Ramos (cell line): Measurements from ENCODE around the gene ZNF136.

Experiments used
- in situ Hi-C: fragments of 300-500 bp; cut with MboI; formaldehyde crosslinking; loops from one replicate; pipeline ENCODE4 v1.14.3; 2022; ENCODE audit warnings: low sequenced_read_pairs; ENCODE audit not compliant: unreplicated experiment

ZNF136 gene

DNA sequence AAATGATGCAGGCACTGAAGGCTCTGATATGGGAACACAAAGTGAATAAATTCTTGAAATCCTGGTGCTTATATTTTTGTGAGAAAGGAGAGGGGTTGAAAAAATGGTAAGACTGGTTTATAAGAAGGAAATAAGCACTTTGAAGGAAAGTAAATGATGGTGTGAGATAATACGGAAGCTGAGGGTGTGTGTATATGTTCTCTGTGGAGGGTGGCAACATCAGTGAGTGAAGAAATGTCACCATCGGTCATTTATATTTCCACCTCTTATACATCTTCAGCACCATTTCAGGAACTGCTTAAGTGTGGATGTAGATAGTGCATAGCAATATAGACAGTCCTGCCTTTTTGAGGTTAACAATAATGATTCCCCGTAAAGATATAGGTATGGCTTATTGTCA lies 17.5 kb downstream of the ZNF136 start:
- in situ Hi-C loops: no loop called here

DNA sequence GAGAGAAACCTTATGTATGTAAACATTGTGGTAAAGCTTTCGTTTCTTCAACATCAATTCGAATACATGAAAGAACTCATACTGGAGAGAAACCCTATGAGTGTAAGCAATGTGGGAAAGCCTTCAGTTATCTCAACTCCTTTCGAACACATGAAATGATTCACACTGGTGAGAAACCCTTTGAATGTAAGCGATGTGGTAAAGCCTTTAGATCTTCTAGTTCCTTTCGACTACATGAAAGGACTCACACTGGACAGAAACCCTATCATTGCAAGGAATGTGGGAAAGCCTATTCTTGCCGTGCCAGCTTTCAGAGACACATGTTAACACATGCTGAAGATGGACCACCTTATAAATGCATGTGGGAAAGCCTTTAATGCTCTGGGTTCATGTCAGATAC lies 24.7 kb downstream of the ZNF136 start:
- in situ Hi-C loops: no loop called here

DNA sequence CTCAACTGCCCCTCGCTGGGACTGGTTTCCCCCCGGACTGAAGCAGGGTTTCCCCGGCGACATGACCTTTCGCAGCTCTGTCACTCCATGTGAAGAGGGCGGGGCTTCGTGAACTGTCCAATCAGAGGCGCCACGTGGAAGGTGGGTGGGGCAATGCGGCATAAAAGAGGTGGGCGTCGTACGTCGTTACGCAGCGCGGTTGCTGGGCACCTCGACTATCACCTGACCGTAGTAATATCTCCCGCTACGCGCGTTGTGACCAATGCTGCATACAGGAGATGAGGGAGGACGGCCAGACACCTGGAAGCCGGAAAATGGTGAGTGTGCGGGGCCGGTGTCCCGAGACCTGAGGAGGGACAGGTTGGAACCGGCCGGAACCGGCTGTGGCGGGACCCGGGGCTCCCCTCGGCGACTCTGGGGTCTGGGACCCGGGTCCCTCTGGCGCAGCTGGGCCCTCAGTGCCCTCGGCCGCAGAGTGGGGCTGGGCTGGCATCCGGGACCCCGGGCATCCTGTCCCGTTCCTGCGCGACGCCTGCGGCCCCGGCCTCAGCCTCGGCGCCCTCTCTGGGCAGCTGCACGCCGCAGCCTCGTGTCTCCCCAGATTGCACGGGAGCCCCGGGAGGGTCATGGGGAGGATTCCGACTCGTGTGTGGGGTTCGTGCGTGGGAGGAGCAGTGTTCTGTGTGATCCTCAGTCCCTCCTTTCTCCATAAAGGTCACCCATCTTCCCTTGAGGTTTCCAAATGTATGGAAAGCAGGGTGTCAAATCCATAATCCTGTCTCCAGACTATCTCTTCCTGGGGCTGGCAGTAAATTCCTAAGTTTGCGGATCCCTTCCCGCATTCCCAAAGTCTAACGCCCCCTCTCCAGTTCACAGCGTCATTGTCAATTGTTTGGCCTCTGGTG lies 32.2 kb downstream of the ZNF136 start:
- in situ Hi-C loops: no loop called here

DNA sequence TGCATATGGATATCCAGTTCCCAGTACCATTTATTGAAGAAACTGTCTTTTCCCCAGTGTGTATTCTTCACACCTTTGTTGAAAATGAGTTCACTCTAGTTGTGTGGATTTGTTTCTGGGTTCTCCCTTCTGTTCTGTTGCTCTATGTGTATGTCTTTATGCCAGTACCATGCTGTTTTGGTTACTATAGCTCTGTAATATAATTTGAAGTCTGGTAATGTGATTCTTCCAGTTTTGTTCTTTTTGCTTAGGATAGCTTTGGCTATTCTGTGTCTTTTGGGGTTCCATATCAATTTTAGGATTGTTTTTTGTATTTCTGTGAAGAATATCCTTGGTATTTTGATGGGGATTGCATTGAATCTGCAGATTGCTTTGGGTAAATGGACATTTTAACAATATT lies 35.2 kb downstream of the ZNF136 start:
- in situ Hi-C loops: no loop called here

DNA sequence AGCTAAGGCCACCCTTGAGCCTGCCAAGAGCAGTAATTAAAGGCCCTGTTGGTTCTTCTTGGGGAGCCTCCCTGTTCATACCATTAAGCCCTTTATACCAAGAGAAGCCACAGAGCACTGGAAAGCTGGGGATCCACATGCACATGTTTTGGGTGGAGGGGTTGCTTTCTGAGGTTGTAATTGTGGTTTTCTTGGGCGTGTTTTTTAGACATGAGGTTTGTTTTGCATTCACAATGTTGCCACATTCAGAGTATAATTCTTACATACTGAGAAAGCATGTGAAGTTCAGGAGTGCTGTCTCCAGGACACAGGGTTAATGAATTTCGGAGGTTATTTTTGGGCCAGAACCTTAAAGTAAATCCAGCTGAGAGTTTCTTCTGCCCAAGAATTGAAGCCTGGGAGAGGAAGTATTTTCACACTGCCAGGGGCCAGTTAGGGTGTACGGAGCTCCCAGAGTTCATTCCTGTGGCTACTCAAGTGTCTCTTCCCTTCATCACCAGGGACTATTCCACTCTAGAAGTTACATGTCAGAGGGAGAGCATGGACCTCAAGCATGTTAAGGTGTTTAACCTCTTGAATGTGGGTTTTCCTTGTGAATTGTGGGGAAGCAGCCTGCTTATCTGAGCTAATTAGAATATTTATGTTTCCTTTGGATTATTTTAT lies 37.0 kb downstream of the ZNF136 start:
- in situ Hi-C loops: no loop called here

DNA sequence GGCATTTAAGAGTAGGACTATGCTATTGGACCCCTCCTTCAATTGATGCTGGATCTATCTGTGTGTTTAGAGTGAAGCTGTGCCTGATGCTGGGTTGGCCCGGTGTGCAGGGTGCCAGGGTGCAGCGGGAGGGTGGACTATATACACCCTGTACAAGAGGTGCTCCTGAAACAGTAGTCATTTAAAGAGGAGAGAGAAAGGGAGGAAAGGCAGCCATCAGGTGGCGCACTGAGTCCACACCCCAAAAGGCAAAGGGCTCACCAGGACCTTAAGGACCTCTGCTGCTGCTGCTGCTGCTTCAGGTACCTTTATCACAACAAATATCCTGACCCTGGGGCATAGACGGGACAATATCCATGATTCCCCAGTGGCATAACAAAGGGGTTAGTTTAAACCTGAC lies 39.4 kb downstream of the ZNF136 start:
- in situ Hi-C loops: no loop called here

DNA sequence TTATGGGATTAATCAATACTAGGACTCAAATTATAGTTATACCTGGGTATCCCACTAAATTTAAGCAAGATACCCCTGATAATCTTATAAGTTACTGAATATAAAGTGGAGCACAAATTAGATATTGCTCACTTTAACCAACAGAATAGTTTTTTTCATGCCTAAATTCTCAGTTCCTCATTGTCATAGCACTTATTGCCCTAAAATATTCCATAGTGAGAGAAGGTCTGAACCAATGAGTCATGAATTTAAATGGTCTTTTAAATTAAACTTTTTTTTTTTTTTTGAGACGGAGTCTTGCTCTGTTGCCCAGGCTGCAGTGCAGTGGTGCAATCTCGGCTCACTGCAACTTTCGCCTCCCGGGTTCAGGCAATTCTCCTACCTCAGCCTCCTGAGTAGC lies 42.4 kb downstream of the ZNF136 start:
- in situ Hi-C loops: no loop called here

DNA sequence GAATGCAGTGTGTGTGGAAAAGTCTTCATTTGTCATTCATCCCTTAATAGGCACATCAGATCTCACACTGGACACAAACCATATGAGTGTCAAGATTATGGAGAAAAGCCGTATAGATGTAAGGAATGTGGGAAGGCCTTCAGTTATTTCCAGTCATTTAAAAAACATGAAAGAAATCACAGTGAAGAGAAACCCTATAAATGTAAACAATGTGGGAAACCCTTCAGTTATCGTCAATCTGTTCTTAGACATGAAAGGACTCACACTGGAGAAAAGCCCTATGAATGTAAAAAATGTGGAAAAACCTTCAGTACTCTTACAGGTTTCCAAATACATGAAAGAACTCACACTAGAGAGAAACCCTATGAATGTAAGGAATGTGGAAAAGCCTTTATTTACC lies 45.3 kb downstream of the ZNF136 start:
- in situ Hi-C loops: no loop called here

DNA sequence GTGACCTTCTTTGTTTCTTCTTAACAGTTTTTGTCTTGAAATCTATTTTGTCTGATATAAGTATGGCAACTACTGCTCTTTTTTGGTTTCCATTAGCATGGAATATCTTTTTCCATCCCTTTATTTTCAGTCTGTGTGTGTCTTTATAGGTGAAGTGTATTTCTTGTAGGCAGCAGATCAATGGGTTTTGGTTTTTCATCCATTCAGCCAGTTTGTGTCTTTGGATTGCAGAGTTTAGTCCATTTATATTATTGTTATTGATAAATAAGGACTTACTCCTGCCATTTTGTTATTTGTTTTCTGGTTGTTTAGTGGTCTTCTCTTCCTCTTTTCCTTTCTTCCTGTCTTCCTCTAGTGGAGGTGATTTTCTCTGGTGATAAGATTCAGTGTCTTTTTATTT lies 54.4 kb downstream of the ZNF136 start:
- in situ Hi-C loops: no loop called here

DNA sequence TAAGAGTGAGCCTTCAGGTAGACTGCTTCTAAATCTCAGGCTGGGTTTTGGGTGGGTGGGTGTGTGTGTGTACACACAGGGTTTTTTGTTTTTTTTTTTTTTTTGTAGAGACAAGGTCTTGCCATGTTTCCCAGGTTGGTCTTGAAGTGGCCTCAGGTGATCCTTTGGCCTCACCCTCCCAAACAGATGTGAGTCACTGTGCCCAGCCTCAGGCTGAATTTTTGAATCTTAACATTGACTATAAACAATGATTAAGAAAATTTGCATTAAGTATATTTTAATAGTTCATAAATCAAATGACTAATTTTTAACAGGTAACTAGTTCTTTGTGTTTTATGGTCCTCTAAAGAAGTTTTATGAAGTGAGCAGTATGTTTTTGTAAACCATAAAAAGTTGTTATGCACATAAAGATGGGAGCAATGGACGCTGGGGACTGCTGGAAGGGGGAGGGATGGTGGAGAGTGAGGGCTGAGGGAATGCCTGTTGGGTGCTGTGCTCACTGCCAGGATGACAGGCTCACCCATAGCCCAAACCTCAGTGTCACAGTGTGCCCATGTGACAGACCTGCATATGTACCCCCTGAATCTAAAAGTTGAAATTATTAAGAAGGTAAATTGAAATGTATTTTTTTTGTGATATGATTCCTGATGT lies 60.2 kb downstream of the ZNF136 start:
- in situ Hi-C loops: no loop called here

DNA sequence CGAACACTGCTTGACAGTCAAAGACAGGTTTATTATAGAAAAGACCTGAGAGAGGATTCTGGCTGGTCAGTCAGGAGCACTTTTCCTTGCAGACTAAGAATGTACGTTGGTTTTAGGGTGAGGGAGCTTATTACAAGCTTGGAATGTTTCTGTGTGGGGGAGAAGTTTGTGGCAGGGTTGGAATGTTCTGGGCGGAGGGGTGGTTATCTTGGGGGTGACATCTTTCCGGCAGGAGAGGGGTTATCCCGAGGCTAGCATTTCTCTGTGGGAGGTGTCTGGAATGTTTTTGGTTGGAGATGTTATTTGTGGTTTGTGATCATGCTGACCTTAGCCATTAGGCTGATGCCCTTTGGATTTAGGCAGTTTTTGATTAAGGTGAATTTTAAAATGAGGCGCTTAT lies 61.8 kb downstream of the ZNF136 start:
- in situ Hi-C loops: no loop called here

DNA sequence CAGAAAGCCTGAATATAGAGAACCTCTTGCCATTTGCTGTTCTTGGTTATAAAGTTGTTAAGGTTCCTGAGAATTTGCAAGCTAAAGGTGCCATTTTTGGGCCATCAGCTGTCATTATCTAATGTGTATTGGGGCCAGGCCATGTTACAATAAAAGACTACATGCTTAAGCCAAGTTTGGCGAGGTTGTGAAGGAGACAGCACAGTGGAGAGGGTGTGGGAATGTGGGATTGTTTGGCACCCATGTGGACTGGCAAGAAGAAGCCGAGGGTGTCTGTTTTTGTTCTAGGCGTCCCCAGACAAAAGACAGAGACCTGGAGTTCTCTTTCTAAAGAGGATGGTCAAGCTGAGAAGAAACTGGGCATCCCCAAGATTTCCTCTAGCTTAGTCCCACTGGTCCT lies 67.1 kb downstream of the ZNF136 start:
- in situ Hi-C loops: no loop called here

DNA sequence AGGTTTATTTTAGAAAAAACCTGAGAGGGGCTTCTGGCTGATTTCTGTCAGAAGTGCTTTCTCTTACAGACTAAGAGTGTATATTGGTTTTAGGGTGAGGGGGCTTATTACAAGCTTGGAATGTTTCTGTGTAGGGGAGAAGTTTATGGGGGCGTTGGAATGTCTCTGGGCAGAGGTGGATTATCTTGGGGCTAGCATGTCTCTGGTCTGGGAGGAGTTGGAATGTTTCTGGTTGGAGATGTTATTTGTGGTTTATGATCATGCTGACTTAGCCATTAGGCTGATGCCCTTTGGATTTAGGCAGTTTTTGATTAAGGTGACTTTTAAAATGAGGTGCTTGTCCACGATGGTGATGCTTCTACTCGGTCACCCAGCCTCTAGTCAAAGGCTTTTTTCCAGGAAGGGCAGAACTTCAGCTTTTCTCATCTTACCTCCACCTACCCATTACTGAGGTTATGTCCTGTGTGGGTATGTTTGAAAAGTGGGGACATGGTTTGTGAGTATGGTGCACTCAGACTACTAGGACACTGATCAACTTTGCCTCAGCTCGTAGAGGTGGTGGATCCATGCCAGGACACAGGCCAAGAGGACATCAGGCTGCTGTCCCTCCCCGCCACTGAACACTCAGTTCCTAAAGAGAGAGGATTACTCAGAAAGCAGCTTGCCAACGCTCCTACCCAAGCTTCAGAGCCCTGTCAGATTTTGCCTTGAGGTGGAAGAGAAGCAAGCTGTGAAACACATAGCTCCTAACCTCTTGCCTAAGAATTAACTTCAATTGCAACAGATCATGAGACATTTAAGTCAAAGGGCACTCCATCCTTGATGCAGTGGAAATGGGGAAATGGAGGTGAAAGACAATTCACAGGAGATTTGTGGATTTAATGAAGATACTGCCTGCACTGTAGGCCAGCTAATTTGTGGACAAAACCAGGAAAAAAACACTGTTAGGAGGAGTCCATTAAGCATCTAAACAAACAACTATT lies 68.1 kb downstream of the ZNF136 start:
- in situ Hi-C loops: no loop called here

DNA sequence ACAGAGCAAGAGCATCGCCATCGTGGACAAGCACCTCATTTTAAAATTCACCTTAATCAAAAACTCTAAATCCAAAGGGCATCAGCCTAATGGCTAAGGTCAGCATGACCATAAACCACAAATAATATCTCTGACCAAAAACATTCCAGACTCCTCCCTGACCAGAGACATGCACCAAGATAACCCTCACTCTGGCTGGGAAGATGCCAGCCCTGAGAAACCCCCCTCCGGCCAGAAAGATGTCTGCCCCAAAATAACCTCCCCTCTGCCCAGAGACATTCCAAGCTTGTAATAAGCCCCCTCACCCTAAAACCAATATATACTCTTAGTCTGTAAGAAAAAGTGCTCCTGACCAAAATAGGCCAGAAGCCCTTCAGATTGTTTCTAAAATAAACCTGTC lies 70.1 kb downstream of the ZNF136 start:
- in situ Hi-C loops: no loop called here

DNA sequence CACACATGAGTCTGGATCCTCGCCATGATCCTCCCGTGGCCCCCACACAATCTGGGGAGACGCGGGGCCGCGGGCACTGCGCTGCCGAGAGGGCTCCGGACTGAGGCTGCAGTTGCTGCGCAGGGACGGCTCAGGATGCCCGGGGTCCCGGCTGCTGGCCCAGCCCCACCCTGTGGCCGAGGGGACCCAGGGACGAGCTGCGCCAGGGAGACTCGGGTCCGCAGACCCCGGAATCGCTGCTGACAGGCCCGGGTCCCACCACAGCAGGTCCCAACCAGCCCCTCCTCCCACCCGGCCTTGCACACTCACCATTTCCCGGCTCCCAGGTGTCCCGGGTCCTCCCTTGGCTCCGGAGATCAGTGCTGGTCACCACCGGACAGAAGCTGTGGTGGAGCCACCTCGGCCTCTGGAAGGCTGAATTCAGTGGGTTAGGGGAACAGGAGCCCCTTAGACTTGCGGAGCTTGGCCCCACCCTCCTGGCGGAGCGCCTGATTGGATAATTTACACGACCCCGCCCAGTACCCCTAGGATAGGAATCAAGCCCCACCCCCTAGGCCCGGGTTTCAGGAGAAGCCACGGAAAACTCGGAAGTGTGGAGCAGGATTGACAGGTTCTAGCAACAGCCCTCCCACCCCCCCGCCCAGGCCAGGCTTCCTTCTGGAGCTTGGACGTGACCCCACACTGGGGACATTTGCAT lies 74.4 kb downstream of the ZNF136 start:
- in situ Hi-C loops: no loop called here
